Airway epithelial cell (primary cell): ENCODE data around the gene ETV1. TPM values are rescaled to one million over a fixed set of nuclear protein-coding genes. Genes with fewer than 3 reads are reported as not detected.

Source experiments
- total RNA-seq: library from RNA; depleted of rRNA; stranded (reverse); fragments of >200 nt; gene quantifications from 2 replicates; pipeline ENCODE4 v1.2.3, GENCODE V29; 2015

Gene ETV1
- total RNA-seq: 1.1 and 2.2 TPM in 2 replicates

GRCh38 chr7:13989126-13989948, at the start of gene ETV1:
Gene ETV1, minus strand, starts transcription at chr7:13989666. Its CDS starts 614 bp downstream, at chr7:13989052.

